Raji (cell line): Measurements from ENCODE around the gene GIMAP2.

Experiments
- POLR2A ChIP-seq: IDR thresholded peaks from 2 replicates; pipeline ENCODE4 v1.6.1; 2011; ENCODE audit warnings: low read depth, low read length, control low read depth; ENCODE audit not compliant: insufficient read depth

The GIMAP2 gene

DNA sequence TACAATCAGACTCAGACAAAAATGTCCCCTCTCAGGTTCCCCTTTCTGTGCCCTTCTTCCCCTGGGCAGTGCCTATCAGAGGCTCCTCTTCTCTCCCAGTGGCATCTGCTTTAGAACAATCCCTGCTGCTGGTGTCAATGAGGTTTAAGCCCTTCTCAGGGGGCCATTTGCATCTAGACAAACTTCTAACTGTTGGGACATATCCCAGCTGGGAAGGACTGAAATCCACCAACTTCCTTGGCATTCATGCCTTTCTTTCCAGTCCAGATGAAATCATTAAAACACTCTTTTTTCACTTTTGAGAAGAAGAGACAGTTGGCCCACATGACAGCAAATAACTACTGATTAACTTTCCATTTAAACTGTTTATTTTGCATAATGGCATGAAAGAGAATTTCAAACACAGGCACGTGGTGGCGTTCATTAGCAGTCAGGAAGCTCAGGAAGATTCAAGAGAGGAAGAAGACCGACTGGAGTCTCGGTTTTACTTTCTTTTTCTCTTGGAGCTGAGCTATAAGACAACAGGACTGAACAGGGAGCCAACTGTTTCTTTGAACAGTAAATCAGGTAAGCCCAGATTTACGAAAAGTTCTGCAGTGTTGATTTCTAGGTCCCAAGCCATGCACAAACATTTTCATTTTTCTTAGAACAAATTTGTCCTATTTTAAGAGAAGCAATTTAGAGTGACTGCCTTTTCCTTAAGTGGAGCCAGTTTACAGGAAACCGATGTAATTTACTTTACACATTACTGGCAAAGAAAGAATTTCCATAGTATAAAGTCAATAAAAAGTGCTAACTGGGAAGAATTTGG is at the start of gene GIMAP2:
Gene GIMAP2, plus strand, starts transcription at position 488 of the 811 bp plus-strand sequence. CDS start 1,354 bp downstream, outside the sequence.
- TF ChIP-seq POLR2A: no peak

DNA sequence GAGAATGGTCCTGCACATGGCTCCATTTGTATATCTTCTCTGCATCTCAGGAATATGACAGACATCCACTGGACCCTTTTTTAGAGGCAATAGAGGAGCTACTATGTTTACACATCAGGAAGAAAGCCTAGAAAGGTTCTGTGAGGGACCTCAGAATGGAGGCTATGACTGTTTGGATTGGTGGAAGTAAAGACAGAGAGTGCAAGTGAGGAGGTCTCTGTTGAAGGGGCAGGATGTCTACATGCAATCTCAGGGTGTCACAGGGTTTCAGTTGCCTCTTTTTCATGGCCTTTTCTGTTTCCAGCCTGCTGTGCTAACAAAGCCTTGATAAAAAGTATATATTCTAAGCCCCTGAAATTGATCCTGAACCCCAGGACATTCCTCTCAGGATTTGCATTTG is 43.7 kb upstream of the GIMAP2 start:
- TF ChIP-seq POLR2A: no peak

DNA sequence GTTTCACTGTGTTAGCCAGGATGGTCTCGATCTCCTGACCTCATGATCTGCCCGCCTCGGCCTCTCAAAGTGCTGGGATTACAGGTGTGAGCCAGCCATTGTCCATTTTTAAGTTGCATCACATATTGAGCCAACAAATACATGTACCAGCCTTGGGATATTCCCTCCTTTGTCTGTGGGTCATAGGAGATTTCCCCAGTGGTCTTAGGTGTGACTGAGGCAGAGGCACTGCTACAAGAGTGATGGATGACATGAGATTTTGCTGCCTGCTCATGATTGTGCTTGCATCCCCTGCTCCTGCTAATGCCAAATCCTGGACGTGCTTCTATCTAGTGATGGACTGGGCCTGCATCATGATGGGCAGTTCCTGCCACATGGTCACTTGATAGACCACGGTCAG is 42.6 kb upstream of the GIMAP2 start:
- TF ChIP-seq POLR2A: no peak

DNA sequence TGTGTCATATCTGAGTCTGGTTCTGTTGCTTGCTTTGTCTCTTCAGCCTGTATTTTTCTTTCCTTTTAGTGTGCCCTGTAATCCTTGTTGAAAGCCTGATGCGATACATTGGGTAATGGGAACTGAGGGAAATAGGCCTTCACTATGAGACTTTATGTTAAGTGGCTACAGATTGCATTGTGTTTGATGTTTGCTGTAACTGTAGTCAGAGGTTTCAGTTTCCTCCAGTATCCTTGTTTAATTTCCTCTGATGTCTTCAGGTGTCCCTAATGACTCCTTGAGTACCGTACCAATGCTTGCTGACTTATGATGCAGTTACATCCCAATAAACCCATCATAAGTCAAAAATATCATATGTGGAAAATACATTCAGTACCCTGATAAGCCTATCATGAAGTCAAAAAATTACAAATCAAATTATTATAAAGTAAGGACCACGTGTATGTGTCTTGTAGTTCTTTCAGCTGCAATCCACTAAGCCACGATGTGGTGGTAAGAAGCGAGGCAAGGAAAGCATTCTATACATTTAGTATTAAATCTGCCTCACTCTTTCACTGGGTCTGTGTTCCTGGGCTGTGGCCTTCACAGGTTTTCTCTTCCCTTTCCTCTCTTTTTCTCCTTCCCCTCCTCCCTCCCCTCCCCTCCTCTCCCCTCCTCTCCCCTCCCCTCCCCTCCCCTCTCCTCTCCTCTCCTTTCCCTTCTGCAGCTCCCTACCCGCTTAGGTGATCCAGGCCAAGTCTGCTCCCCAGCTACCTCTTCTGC is 40.1 kb upstream of the GIMAP2 start:
- no peak for TF ChIP-seq POLR2A

DNA sequence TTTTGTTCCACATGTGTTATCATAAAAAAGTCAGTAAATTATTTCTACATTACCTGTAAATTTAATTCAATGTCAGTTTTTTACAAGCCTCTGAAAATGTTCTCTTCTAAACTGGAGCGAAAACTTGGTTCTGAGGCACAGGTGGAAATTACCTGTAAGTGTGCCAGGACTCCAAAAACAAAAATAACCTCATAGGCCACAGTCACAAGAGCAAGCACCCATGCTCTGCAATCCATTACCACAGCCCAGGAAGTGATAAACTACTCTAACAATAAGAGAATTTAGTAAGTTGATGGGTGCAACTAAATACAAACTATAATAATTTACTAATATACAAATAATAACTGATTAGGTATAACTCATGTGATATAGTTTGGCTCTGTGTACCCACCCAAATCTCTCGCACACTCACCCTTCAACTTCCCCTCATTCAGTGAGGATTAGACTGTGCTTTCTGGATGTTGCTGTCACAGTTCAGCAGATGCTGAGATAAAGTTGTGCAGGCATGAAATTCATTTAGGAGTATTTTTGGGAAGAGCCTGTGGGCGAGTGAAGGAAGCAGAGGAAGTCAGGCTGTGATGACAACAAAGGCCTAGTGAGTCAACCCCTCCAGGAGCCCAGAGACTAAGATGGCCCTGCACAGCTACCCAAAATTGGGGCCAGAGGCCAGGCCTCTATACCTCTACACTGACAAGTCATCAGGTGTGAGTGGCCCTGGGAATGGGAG is 37.0 kb upstream of the GIMAP2 start:
- no peak for TF ChIP-seq POLR2A

DNA sequence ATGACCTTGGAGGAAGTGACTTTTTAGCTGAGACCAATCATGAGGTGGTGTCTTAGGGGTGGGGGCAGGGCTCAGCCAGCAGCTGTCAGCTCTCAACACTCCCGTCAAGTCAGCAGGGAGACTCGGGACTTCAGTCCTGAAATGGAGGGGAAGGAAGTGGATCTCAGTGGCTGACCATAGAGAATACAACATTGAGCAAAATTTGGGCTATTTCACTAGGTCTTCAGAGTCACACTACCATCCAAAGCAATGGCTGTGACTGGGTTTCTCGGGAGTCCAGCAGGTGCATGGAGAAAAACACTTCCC is 36.5 kb upstream of the GIMAP2 start:
- TF ChIP-seq POLR2A: no peak

DNA sequence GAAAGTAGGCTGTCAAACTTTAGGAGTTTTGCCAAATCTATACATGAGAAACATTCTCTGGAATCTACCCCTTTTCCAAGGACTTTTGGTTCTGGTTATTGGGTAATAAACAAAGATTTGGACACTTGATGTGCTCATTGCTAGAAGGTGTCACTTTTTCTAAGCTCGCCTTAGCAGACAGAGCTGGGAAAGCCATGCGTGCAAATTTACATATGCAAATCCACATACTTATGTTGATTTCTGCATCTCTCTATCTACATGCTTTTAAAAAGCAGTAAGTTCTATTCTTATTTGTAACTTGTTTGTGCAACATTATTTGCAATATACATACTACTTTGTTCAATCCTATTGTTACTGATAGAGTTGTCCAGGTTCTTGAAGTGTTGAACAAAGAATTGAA is 30.8 kb upstream of the GIMAP2 start:
- TF ChIP-seq POLR2A: no peak

DNA sequence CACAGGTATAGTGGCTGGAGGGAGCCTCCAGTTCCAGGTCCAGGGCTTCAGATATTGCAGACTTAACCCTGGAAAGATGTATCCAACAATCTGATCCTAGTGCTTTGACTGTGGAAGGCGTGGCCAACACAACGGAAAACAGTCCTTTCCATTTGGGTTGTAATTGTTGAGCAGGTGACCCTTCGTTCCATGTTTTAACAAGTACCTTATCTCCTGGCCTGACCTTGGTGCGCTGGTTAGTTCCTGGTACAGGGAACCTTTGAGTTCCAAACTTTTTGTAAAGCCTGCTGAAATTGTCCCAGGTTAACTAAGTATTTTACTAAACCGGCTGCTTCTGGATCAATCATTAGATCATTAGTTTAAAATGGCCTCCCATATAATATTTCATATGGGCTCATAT is 29.5 kb upstream of the GIMAP2 start:
- TF ChIP-seq POLR2A: no peak

DNA sequence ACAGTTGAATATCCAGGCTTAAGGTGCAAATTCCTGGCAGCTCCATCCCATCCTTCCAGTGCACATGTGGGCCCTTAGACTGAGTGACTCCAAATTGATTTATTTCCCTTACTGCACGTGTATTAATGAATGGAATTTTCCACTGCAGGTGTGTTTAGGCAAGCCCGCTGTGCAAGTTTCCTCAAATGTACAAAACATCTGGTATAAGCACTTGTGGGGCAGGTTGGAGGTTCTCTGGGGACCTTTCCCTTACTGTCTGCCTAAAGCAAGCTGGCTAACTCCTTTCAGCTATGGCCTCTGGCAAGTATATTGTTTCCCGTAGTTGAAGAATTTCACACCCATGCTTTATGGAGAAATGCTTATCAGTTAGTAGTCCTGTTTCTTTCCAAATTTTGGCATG is 28.0 kb upstream of the GIMAP2 start:
- no peak for TF ChIP-seq POLR2A

DNA sequence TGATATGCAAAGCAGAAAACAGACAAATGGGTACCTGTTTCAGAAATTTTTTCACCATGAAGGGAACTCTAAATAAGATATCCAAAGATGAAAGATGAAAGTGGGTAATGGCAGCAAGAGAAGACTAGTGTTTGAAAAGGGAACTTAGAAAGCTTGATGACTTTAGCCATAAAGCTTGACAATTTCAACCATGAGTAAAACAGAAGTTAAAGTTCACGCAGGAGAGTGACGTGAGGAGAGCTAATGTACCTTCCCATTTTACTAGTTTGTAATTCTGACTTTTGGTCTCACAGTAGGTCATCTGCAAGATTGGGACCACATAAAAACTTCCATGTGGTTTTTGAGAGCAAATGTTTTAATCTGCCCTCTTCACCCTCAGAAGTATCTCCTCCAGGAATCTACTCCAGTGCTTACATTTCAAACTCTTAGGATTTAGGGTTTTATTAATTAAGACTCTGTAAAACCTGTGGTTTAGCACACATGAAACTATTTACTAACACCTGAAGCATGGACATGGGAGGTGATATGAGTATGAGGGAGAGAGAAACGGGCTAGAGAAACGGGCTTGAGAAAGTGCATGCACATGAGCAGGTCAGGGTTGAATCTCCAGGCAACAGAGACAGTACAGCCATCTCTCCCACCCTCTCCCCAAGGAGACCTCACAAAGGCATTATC is 24.4 kb upstream of the GIMAP2 start:
- no peak for TF ChIP-seq POLR2A

DNA sequence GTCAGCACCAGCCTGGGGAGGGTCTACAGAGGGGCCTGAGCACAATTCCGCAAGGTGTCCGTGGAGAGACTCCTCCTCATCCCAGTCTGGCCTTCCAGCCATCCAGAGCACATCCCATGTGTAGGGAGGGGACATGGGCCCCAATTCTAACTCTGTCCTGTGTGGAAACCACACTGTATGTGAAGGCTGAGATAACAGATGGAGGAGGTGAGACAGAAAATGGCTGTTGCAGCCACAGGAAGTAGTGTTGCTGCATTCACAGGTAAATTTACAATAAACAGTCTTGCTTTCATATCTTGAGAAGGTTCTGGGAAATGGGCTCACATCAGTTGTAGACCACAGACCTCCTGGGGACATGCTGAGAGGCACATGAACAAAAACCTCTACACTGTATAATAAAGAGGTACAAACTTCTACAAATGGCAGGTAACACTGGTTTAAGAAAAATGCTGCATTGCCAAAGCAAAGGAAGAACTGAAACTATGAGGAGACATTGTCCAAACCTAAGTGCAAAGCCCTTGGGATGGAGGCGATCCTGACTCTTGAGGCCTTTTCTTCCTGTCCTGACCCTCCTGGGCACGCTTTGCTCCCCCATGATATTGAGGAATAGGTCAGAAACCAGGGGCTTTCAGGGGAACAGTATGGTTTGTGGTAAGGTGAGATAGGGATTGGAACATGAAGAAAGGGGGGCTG is 21.6 kb upstream of the GIMAP2 start:
- TF ChIP-seq POLR2A: no peak

DNA sequence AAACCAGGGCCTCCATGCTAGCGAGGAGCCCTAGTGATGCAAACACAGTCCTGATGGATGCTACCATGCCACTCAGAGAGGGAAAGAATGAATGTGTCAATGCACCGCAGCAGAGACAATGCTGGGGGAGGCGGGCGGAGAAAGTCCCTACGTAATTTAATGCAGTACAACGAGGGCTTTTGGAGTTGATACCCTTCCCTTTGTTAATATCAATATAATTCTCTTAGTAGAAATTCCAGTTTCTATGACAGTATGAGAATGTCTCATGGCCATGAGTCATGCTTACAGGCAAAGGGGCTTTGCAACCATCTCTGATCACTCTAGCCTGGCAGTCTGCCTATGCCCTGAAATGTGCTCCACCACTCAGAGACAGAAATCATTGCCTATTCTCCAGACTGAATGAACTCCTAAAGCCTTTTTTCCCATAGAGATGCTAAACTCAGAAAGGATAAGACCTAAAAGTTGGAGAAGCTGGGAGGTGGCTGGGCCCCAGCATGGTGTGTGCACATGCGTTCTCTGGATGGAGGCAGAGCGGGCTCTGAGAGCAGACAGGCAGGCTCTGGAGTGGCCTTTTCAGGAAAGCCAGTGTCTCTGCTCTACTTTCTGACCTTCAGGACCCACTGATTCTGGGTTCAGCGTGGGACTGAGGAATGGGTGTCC is 20.3 kb upstream of the GIMAP2 start:
- no peak for TF ChIP-seq POLR2A

DNA sequence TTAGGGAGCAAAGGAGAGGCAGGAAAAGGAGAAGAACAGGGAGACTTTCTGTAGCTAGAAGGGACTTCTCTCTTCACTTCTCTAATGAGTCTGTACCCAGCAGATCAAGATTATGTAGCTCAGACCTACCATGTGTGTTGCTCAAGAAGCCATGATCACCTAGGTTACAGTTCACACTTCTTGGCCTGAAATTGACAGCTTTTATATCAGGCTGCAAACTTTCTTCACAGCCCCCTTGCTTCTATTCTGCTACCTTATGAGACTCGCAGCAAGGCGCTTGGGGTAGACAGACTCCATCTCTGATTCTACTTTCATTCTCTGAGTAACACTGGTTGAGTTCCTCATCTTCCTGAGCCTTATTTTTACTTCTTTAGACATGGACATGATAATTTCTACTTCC is 19.6 kb upstream of the GIMAP2 start:
- no peak for TF ChIP-seq POLR2A

DNA sequence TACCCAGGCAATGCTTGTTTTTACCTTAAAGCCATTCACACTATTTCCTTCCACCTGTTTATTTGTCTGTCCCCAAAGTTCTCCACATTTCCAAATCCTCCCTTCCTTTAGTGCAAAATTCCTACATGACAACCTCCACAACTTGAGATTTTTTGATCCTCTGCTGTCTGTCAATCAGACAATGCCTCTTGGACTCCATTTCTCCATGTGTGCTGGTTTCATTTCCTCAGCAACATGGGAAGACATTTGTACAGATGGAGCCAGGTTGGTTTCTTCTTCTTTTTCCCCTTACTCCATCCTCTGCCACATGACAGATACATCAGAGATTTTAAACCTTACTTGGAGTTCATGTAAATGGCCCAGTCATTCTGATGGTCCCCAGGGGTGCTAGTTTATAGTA is 19.1 kb upstream of the GIMAP2 start:
- TF ChIP-seq POLR2A: no peak
